ENCODE data around the gene PMP22.

GRCh38 chr17:15249487-15249886 is 15.6 kb downstream of the PMP22 start:
- TF ChIP-seq CTCF (IDR thresholded peaks at IDR 0.05; ENCODE audit: low read depth, low read length) (no peak), MAX (IDR thresholded peaks at IDR 0.05; ENCODE audit: low read depth, low read length) (no peak)

Data from NB4 (cell line).